HL-60 (cell line): ENCODE measurements around the gene SLC10A3.
"Not testable (repeated sequence)": the region's sequence is repeated elsewhere in the genome, so short reads cannot be mapped to it uniquely, and the experiment has no call there.

Source experiments
- POLR2AphosphoS5 ChIP-seq: IDR thresholded peaks from 2 replicates; pipeline ENCODE4 v1.6.1; 2012; ENCODE audit warnings: low read depth
- TF ChIP-seq, protein P1 (sequence below): IDR thresholded peaks from one replicate; pipeline ENCODE4 v1.5.1; 2011; ENCODE audit warnings: low read length, control low read depth, inconsistent platforms; ENCODE audit not compliant: insufficient read depth

DNA sequence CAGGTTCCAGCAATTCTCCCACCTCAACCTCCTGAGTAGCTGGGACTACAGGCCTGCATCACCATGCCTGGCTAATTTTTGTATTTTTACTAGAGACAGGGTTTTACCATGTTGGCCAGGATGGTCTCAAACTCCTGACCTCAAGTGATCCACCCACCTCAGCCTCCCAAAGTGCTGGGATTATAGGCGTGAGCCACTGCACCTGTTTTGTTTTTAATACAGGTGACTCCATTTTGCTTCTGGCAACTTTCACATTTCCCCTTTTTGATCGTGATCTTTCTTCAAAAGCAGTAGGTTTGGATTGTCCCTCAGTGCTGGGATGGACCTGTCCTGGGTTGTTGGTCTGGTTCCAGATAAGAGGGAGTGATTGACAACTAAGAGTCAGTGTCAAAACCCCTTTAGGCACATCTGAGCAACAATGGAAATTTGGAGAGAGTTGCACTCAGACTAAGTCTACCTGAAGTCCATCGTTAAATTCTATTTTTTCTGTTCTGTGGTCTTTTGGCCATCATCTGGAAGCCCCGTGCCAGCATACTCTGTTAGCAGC is 6.2 kb upstream of the SLC10A3 start:
- TF ChIP-seq, protein P1, sequence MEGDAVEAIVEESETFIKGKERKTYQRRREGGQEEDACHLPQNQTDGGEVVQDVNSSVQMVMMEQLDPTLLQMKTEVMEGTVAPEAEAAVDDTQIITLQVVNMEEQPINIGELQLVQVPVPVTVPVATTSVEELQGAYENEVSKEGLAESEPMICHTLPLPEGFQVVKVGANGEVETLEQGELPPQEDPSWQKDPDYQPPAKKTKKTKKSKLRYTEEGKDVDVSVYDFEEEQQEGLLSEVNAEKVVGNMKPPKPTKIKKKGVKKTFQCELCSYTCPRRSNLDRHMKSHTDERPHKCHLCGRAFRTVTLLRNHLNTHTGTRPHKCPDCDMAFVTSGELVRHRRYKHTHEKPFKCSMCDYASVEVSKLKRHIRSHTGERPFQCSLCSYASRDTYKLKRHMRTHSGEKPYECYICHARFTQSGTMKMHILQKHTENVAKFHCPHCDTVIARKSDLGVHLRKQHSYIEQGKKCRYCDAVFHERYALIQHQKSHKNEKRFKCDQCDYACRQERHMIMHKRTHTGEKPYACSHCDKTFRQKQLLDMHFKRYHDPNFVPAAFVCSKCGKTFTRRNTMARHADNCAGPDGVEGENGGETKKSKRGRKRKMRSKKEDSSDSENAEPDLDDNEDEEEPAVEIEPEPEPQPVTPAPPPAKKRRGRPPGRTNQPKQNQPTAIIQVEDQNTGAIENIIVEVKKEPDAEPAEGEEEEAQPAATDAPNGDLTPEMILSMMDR = not testable (repeated sequence)
- not testable (repeated sequence) for TF ChIP-seq POLR2AphosphoS5
